ENCODE results near the gene ERICH4.

DNA sequence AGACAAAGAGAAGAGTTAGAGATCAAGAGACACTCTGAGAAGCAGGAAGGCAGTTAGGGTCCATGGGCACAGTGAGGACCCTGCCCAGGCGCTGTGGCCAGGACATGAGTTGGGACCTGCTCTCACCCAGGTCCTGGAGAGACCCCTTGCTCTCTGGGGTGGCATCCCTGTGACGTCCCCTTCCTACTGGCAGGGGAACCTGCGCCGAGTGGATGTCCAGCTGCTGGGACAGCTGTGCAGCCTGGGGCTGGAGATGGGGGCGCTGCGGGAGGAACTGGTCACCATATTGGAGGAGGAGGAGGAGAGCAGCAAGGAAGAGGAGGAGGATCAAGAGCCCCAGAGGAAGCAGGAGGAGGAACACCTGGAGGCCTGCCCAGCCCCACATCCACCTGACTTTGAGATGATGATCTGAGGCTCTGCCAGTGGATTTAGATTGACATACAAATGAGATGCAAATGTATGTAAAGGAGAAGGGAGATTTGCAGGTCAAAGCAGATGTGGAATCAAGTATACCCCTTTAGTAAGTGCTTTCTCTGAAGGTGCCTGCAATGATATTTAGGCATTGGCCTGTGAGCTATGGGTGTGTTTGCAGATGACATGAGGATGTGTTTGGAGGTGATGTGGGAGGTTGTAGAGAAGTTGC, 978 bp downstream of the ERICH4 start:
- TF ChIP-seq CTCF (IDR thresholded peaks at IDR 0.05) = no peak
- TF ChIP-seq POLR2A (IDR thresholded peaks at IDR 0.05) = no peak
- no peak for TF ChIP-seq EP300 (IDR thresholded peaks at IDR 0.05)
- TF ChIP-seq POLR2AphosphoS5 (IDR thresholded peaks at IDR 0.05) = no peak
